NCI-H2029 treated with DMSO at 0.1 percent for 48 hours (cell line): Measurements from ENCODE around the gene CCR2.
A peak's percentile ranks its signal among the peaks of the same experiment; 100 is the strongest.

Source experiments
- DNase-seq: peaks from one replicate; lab custom pipeline; 2025; lab: John Stamatoyannopoulos, UW

CCR2 gene

GRCh38 chr3:46354984-46355383 is 1.1 kb downstream of the CCR2 start:
- DNase-seq, result no peak

- DNase-seq, result no peak
Measured at GRCh38 chr3:46356276-46356675, 2.4 kb downstream of the CCR2 start.

- peak; percentile 92 for DNase-seq
Measured at GRCh38 chr3:46356909-46357308, 3.0 kb downstream of the CCR2 start.

- DNase-seq, result no peak
Measured at GRCh38 chr3:46358466-46358865, 4.6 kb downstream of the CCR2 start.

- DNase-seq, result peak; percentile 88
Measured at GRCh38 chr3:46359733-46360493, 6.0 kb downstream of the CCR2 start.

- DNase-seq, result no peak
Measured at GRCh38 chr3:46360907-46361306, 7.0 kb downstream of the CCR2 start.

- no peak for DNase-seq
Measured at GRCh38 chr3:46361408-46362283, 7.7 kb downstream of the CCR2 start.

GRCh38 chr3:46365041-46365440 is 11.1 kb downstream of the CCR2 start:
- no peak for DNase-seq

GRCh38 chr3:46365737-46366524 is 12.0 kb downstream of the CCR2 start:
- DNase-seq, result no peak

- no peak for DNase-seq
Measured at GRCh38 chr3:46367811-46368210, 13.9 kb downstream of the CCR2 start.

GRCh38 chr3:46368569-46368968 is 14.7 kb downstream of the CCR2 start:
- DNase-seq, result no peak

- no peak for DNase-seq
Measured at GRCh38 chr3:46369151-46369550, 15.2 kb downstream of the CCR2 start.

- DNase-seq, result no peak
Measured at GRCh38 chr3:46369675-46370132, 15.8 kb downstream of the CCR2 start.

- DNase-seq, result no peak
Measured at GRCh38 chr3:46370839-46371518, 17.1 kb downstream of the CCR2 start, which contains the start of gene CCR5. Gene CCR5, plus strand, starts transcription at chr3:46370946. Its CDS starts 1,957 bp downstream, at chr3:46372903.

GRCh38 chr3:46371519-46372340 is 17.8 kb downstream of the CCR2 start:
- DNase-seq, result no peak

GRCh38 chr3:46372492-46373359 is 18.8 kb downstream of the CCR2 start:
- DNase-seq, result no peak

- no peak for DNase-seq
Measured at GRCh38 chr3:46374755-46375154, 20.8 kb downstream of the CCR2 start.

- DNase-seq, result no peak
Measured at GRCh38 chr3:46375218-46375617, 21.3 kb downstream of the CCR2 start.

GRCh38 chr3:46375814-46376213 is 21.9 kb downstream of the CCR2 start:
- DNase-seq, result no peak
